WTC11 (cell line): ENCODE measurements around the gene SNX13.

Experiments used
- ESRRA ChIP-seq: sonication (generic); formaldehyde crosslinking; IDR thresholded peaks from 2 replicates; pipeline ENCODE4 v1.8.1; 2022; ENCODE audit warnings: mild to moderate bottlenecking, missing genetic modification reagents, borderline replicate concordance
- SP1 ChIP-seq: sonication (generic); formaldehyde crosslinking; conservative IDR thresholded peaks from 2 replicates; pipeline ENCODE4 v1.8.1; 2022; ENCODE audit warnings: missing genetic modification reagents
- TEAD4 ChIP-seq: sonication (generic); formaldehyde crosslinking; IDR thresholded peaks from 2 replicates; pipeline ENCODE4 v1.8.0; 2022; ENCODE audit warnings: mild to moderate bottlenecking, missing genetic modification reagents
- ZNF121 ChIP-seq: sonication (generic); formaldehyde crosslinking; IDR thresholded peaks from 2 replicates; pipeline ENCODE4 v1.8.0; 2023; ENCODE audit warnings: missing genetic modification reagents
- ZNF232 ChIP-seq: sonication (generic); formaldehyde crosslinking; IDR thresholded peaks from 2 replicates; pipeline ENCODE4 v1.8.0; 2022; ENCODE audit warnings: mild to moderate bottlenecking, missing genetic modification reagents
- ZNF263 ChIP-seq: sonication (generic); formaldehyde crosslinking; IDR thresholded peaks from 2 replicates; pipeline ENCODE4 v1.8.1; 2022; ENCODE audit warnings: low read depth, mild to moderate bottlenecking, moderate library complexity, missing genetic modification reagents
- ZNF423 ChIP-seq: fragments of 250-450 bp; sonication (Bioruptor Pico); IDR thresholded peaks from 2 replicates; pipeline ENCODE4 v2.1.2; 2022; ENCODE audit warnings: mild to moderate bottlenecking, moderate library complexity
- TF ChIP-seq, protein P1 (sequence below): fragments of 200-600 bp; IDR thresholded peaks from 2 replicates; pipeline ENCODE4 v1.8.0; 2022; ENCODE audit warnings: antibody characterized with exemption
- TF ChIP-seq, protein P2 (sequence below): sonication (generic); formaldehyde crosslinking; IDR thresholded peaks from 2 replicates; pipeline ENCODE4 v1.8.1; 2023; ENCODE audit warnings: mild to moderate bottlenecking, missing genetic modification reagents, moderate library complexity
- TF ChIP-seq, protein P3 (sequence below): fragments of 250-450 bp; sonication (Bioruptor Pico); IDR thresholded peaks from 2 replicates; pipeline ENCODE4 v1.9.0; 2021; ENCODE audit warnings: mild to moderate bottlenecking
- TF ChIP-seq, protein P4 (sequence below): sonication (generic); formaldehyde crosslinking; IDR thresholded peaks from 2 replicates; pipeline ENCODE4 v1.8.1; 2022; ENCODE audit warnings: low read depth, mild to moderate bottlenecking, moderate library complexity, missing genetic modification reagents, borderline replicate concordance
- TF ChIP-seq, protein P5 (sequence below): sonication (generic); formaldehyde crosslinking; IDR thresholded peaks from 2 replicates; pipeline ENCODE4 v1.8.0; 2022; ENCODE audit warnings: mild to moderate bottlenecking, missing genetic modification reagents

DNA sequence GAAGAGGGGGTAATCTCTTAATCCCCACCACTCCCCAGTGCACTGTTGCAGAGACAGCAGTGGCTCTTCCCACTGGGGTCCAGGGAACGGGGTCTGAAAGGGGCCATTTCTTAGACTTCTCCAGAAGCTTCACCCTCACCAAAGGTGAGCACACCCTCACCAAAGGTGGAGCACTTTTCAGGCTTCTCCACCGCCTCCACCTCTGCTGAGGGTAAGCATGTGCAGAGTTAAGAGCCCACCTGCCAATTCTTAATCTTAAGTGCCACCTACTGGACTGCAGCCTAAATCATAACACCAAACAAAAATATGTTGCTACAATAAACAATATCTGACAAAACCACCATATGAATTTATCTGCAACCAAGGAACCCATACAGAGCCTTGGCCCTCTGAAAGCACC is 27.0 kb downstream of the SNX13 start:
- TF ChIP-seq, protein P1, sequence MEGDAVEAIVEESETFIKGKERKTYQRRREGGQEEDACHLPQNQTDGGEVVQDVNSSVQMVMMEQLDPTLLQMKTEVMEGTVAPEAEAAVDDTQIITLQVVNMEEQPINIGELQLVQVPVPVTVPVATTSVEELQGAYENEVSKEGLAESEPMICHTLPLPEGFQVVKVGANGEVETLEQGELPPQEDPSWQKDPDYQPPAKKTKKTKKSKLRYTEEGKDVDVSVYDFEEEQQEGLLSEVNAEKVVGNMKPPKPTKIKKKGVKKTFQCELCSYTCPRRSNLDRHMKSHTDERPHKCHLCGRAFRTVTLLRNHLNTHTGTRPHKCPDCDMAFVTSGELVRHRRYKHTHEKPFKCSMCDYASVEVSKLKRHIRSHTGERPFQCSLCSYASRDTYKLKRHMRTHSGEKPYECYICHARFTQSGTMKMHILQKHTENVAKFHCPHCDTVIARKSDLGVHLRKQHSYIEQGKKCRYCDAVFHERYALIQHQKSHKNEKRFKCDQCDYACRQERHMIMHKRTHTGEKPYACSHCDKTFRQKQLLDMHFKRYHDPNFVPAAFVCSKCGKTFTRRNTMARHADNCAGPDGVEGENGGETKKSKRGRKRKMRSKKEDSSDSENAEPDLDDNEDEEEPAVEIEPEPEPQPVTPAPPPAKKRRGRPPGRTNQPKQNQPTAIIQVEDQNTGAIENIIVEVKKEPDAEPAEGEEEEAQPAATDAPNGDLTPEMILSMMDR, result no peak
- TF ChIP-seq, protein P2, sequence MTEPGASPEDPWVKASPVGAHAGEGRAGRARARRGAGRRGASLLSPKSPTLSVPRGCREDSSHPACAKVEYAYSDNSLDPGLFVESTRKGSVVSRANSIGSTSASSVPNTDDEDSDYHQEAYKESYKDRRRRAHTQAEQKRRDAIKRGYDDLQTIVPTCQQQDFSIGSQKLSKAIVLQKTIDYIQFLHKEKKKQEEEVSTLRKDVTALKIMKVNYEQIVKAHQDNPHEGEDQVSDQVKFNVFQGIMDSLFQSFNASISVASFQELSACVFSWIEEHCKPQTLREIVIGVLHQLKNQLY (CRISPR knock-in tag), result no peak
- no peak for TF ChIP-seq ZNF121 (CRISPR knock-in tag)
- TF ChIP-seq TEAD4 (CRISPR knock-in tag), result no peak
- TF ChIP-seq, protein P3, sequence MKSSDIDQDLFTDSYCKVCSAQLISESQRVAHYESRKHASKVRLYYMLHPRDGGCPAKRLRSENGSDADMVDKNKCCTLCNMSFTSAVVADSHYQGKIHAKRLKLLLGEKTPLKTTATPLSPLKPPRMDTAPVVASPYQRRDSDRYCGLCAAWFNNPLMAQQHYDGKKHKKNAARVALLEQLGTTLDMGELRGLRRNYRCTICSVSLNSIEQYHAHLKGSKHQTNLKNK (CRISPR knock-in tag), result no peak
- no peak for TF ChIP-seq ESRRA
- TF ChIP-seq, protein P4, sequence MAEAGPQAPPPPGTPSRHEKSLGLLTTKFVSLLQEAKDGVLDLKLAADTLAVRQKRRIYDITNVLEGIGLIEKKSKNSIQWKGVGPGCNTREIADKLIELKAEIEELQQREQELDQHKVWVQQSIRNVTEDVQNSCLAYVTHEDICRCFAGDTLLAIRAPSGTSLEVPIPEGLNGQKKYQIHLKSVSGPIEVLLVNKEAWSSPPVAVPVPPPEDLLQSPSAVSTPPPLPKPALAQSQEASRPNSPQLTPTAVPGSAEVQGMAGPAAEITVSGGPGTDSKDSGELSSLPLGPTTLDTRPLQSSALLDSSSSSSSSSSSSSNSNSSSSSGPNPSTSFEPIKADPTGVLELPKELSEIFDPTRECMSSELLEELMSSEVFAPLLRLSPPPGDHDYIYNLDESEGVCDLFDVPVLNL (CRISPR knock-in tag), result no peak
- TF ChIP-seq SP1 (CRISPR knock-in tag), result no peak
- TF ChIP-seq, protein P5, sequence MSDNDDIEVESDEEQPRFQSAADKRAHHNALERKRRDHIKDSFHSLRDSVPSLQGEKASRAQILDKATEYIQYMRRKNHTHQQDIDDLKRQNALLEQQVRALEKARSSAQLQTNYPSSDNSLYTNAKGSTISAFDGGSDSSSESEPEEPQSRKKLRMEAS (CRISPR knock-in tag), result no peak
- no peak for TF ChIP-seq ZNF263
- no peak for TF ChIP-seq ZNF232 (CRISPR knock-in tag)
- TF ChIP-seq ZNF423 (CRISPR knock-in tag), result no peak
